GM19239 (cell line): Measurements from ENCODE around the gene GPR107.

Experiments used
- DNase-seq: peaks from one replicate; pipeline ENCODE4 v3.0.0; 2011; ENCODE audit warnings: low spot score; ENCODE audit not compliant: insufficient read length
- FAIRE-seq: peaks from 2 replicates; lab custom pipeline; 2011; peaks lifted over from hg19 to GRCh38; lab: Jason Lieb, UNC

The GPR107 gene

GRCh38 chr9:130149654-130150286 lies 96.1 kb downstream of the GPR107 start:
- no peak for FAIRE-seq

GRCh38 chr9:130150779-130151382 lies 97.2 kb downstream of the GPR107 start:
- no peak for DNase-seq
- FAIRE-seq: no peak

More at GRCh38 chr9:130149654-130150286, 96.1 kb downstream of the GPR107 start:
- no peak for DNase-seq

- no peak for DNase-seq
- FAIRE-seq: no peak
Measured at GRCh38 chr9:130154816-130155215, 101.1 kb downstream of the GPR107 start.

GRCh38 chr9:130155647-130156046 lies 101.9 kb downstream of the GPR107 start:
- FAIRE-seq: no peak
- no peak for DNase-seq

GRCh38 chr9:130156672-130157071 lies 103.0 kb downstream of the GPR107 start:
- FAIRE-seq (no peak), DNase-seq (no peak)

- DNase-seq (no peak), FAIRE-seq (no peak)
Measured at GRCh38 chr9:130157079-130157478, 103.4 kb downstream of the GPR107 start.

GRCh38 chr9:130158001-130158400 lies 104.3 kb downstream of the GPR107 start:
- FAIRE-seq (no peak), DNase-seq (no peak)

GRCh38 chr9:130159057-130159456 lies 105.4 kb downstream of the GPR107 start:
- no peak for FAIRE-seq
- DNase-seq: no peak

GRCh38 chr9:130159915-130160670 lies 106.4 kb downstream of the GPR107 start:
- DNase-seq (no peak), FAIRE-seq (no peak)

- no peak for FAIRE-seq
- no peak for DNase-seq
Measured at GRCh38 chr9:130160862-130161470, 107.3 kb downstream of the GPR107 start.

- FAIRE-seq (no peak), DNase-seq (no peak)
Measured at GRCh38 chr9:130165579-130165978, 111.9 kb downstream of the GPR107 start.

GRCh38 chr9:130166399-130166798 lies 112.7 kb downstream of the GPR107 start:
- DNase-seq: no peak
- FAIRE-seq: no peak

GRCh38 chr9:130167927-130168326 lies 114.2 kb downstream of the GPR107 start:
- FAIRE-seq (no peak), DNase-seq (no peak)

- FAIRE-seq: no peak
- DNase-seq: no peak
Measured at GRCh38 chr9:130171226-130172148, 117.8 kb downstream of the GPR107 start.

GRCh38 chr9:130172161-130172857 lies 118.6 kb downstream of the GPR107 start, which contains the start of gene NCS1:
NCS1 (plus strand) TSS chr9:130172404; CDS start chr9:130172664, 260 bp downstream.
- FAIRE-seq: no peak
- peak; percentile 61 for DNase-seq

- FAIRE-seq (no peak), DNase-seq (no peak)
Measured at GRCh38 chr9:130172858-130173665, 119.4 kb downstream of the GPR107 start.

- no peak for FAIRE-seq
- no peak for DNase-seq
Measured at GRCh38 chr9:130173666-130173983, 119.9 kb downstream of the GPR107 start.

- DNase-seq (no peak), FAIRE-seq (no peak)
Measured at GRCh38 chr9:130174025-130174424, 120.3 kb downstream of the GPR107 start.

- DNase-seq: no peak
- no peak for FAIRE-seq
Measured at GRCh38 chr9:130174920-130175321, 121.2 kb downstream of the GPR107 start.
